Natural killer cell treated with Interleukin-12 subunit alpha and Interleukin-12 subunit beta and Interleukin-15 and Interleukin-18, amount 100 ng/mL, for 72 hours (primary cell): Measurements from ENCODE around the gene SEC14L5. TPM values are rescaled to one million over a fixed set of nuclear protein-coding genes. Genes with fewer than 3 reads are reported as not detected.
A peak's percentile ranks its signal among the peaks of the same experiment; 100 is the strongest.
"Not testable (repeated sequence)": the region's sequence is repeated elsewhere in the genome, so short reads cannot be mapped to it uniquely, and the experiment has no call there.

ENCODE experiments used
- ATAC-seq, 2 donors: fragments of 150-1000 bp; cut with Tn5 transposase in 1 of 2; sonication (Bioruptor Pico), chemical (Tn5 transposase) in 1 of 2; 2 replicates each; pipeline ENCODE4 v1.10.0; 2021
- DNase-seq: peaks from one replicate; pipeline ENCODE4 v3.0.0; 2022; ENCODE audit warnings: low spot score
- H3K27ac Mint-ChIP-seq, 2 donors: 1 replicate in 1 of 2; 2 replicates in 1 of 2; pipeline ENCODE4 v1.8.0; 2022; ENCODE audit warnings: mixed read lengths in 2 of 2, mild to moderate bottlenecking in 1 of 2, moderate library complexity in 1 of 2
- H3K27me3 Mint-ChIP-seq, 2 donors: 1 replicate in 1 of 2; 2 replicates in 1 of 2; pipeline ENCODE4 v1.8.0; 2022; ENCODE audit warnings: mixed read lengths in 2 of 2
- H3K36me3 Mint-ChIP-seq: one replicate; pipeline ENCODE4 v1.8.0; 2022; ENCODE audit warnings: mixed read lengths
- H3K4me1 Mint-ChIP-seq, 2 donors: 1 replicate in 1 of 2; 2 replicates in 1 of 2; pipeline ENCODE4 v1.8.0; 2022; ENCODE audit warnings: low read depth in 2 of 2, mixed read lengths in 2 of 2, mild to moderate bottlenecking in 1 of 2
- H3K4me3 Mint-ChIP-seq: one replicate; pipeline ENCODE4 v1.8.0; 2022; ENCODE audit warnings: mixed read lengths
- H3K9me3 Mint-ChIP-seq: 2 replicates; pipeline ENCODE4 v1.8.0; 2022; ENCODE audit warnings: mixed read lengths
- total RNA-seq, 2 donors: library from RNA; stranded (reverse); gene quantifications; one replicate each; pipeline ENCODE4 v1.2.3, GENCODE V29; 2022

SEC14L5 gene
- total RNA-seq, 2 donors from 2014 or later = not detected

DNA sequence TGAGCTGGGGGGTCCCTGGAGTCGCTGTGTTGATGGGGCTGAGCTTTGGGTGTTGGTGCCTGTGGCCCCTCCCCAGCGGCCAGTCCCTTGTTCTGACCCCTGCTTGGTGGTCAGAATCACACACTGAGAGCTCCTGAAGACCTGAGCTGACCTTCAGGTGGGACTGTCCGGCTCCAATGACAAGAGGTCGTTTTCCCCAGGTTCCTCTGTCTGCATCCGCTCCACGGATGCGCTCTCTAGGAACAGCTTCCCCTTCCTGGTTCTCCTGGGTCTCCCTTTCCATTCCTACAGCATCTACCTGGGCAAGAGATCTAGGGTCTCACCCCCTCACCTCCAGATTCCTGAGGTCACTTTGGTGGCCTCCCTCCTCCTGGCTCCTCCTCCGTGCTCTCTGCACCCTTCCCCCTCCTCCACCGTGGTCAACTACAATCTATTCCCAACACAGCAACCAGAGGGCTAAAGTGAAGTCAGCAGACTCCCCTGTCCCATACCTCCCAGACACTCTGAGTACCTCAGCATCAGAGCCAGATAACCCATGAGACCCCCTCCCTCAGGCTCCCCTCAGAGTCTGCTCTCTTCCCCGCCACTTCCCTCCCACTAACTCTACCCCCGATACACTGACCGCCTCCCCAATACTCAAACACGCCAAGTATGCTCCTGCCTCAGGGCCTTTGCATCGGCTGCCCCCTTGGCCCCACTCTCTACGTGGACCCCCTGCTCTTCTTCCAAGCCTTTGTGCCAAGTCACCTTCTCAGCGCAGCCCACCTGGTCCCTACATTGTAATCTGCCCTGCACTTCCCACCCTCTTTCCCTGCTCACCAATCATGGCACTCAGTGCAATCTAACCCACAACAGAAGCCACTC is 9.0 kb upstream of the SEC14L5 start:
- Mint-ChIP-seq H3K4me3 (no peak overlapping the region), H3K27ac (no peak overlapping the region), H3K9me3 (no peaks in the 10 kb centered on the region), H3K4me1 (no peaks in the 10 kb centered on the region), H3K27me3 (peaks cover 12 to 14% of the 10 kb centered on the region in 2 donors), H3K36me3 (no peaks in the 10 kb centered on the region)
- ATAC-seq (no peak), DNase-seq (no peak)

DNA sequence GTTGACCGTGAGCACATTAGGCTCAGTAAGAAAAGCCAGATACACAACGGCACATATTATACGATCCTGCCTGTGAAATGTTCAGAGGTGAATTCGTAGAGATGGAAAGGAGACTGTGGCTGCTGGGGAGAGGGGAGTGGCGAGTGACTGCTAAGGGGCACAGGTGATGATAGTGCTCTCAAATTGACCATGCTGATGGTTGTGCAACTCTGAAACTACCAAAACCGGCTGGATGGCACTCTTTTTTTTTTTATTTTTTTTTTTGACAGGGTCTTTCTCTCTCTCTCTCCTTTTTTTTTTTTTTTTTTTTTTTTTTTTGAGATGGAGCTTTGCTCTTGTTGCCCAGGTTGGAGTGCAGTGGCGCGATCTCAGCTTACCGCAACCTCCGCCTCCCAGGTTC is 8.1 kb upstream of the SEC14L5 start:
- Mint-ChIP-seq H3K4me3 (no peak overlapping the region), H3K36me3 (no peaks in the 10 kb centered on the region), H3K27ac (no peak overlapping the region), H3K9me3 (no peaks in the 10 kb centered on the region), H3K4me1 (no peaks in the 10 kb centered on the region), H3K27me3 (peaks cover 13 to 14% of the 10 kb centered on the region in 2 donors)
- DNase-seq (no peak), ATAC-seq (no peak)

DNA sequence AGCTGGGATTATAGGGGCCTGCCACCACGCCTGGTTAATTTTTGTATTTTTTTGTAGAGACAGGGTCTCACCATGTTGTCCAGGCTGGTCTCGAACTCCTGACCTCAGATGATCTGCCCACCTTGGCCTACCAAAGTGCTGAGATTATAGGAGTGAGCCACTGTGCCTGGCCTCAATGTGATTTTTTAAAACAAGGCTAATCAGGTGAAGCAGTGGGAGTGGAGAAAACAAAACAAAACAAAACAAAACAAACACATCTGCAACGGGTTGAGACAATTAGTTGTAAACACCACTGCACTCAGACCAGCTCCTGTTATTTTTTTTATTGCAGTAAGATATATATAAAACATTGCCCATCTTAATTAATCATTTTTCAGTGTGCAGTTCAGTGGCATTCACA is 6.5 kb upstream of the SEC14L5 start:
- H3K27ac Mint-ChIP-seq, H3K4me1 Mint-ChIP-seq, DNase-seq, ATAC-seq, H3K9me3 Mint-ChIP-seq, H3K4me3 Mint-ChIP-seq, H3K36me3 Mint-ChIP-seq: not testable (repeated sequence)
- H3K27me3 Mint-ChIP-seq = peaks cover 20 to 21% of the 10 kb centered on the region in 2 donors

DNA sequence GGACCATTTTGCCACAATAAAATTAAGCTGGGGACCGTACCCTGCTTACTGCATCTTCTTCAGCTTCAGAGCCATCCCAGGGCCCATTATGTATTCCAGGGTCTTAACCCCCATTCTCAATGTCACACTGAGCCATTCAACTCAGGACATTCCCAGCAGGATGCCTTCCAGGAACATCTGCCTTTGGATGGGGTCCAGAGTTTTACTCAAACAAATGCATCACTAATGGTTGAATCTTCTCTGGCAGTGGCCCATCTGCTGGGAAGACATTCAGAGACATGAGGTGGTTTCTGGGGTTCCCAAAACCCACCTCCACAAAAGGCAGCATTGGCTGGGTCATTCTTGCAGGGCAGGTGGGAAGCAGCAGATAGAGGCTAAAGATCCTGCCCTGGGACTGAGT is 3.4 kb upstream of the SEC14L5 start:
- H3K27me3 Mint-ChIP-seq = peaks cover 25 to 31% of the 10 kb centered on the region in 2 donors
- H3K27ac Mint-ChIP-seq = no peak overlapping the region
- H3K4me3 Mint-ChIP-seq = no peak overlapping the region
- H3K9me3 Mint-ChIP-seq = no peaks in the 10 kb centered on the region
- H3K4me1 Mint-ChIP-seq = peaks cover 22 to 25% of the 10 kb centered on the region in 2 donors
- DNase-seq = no peak
- no peak for ATAC-seq
- H3K36me3 Mint-ChIP-seq = no peaks in the 10 kb centered on the region

DNA sequence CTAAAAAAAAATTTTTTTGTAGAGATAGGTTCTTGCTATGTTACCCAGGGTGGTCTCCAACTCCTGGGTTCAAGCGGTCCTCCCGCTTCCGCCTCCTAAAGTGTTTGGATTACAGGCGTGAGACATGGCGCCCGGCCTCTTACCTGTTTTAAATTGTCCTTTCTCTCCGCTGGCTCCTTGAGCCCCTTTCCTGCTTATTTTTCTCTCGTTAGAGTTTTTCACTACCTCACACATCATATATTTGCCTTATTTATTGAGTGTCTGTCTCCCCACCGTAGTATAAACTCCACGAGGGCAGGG is 760 bp upstream of the SEC14L5 start:
- Mint-ChIP-seq H3K36me3 (no peaks in the 10 kb centered on the region), H3K27ac (no peak overlapping the region), H3K4me1 (peaks cover 23 to 25% of the 10 kb centered on the region in 2 donors), H3K27me3 (peaks cover 26 to 34% of the 10 kb centered on the region in 2 donors), H3K4me3 (peak overlapping the region; percentile 89), H3K9me3 (no peaks in the 10 kb centered on the region)
- no peak for ATAC-seq
- no peak for DNase-seq

DNA sequence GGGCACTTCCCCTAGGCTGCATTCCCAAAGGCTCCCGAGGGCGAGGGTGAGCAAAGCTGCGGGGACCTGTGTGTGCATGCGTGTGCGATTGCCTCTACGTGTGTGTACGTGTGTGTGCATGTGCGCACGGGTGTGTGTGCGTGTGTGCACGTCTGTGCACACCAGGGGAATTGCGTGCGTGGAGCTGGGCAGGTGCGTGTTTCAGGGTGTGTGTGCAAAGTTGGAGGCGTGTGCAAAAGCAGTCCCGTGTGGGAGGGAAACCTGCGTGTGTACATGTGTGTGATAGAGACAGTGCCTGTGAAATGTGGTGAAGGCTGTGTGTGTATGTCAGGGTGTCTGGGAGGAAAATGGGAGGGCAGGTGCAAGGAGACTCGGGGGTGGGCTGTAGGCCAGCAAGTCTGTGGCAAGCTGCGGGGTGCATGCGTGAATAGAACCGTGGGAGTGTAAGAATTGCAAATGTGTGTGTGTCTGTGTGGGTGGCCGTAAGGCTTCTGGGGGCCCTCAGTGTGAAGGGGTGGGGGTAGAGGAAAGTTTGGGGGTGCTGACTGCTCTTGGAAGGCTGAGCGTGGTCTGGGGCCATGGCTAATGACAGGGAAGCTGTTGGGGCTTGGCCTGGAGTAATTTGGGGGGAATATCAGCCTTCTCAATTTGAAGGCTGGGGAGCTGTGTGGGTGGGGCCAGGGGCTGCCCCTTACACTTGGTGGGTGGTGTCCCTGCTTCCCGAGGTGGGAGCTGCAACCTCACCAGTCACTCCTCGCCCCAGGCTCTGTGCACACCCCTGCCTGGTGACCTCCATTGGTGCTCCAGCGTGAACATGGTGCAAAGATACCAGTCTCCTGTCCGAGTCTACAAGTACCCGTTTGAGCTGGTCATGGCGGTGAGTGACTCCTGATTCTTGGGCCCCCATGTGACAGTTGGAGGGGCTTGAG is 644 bp downstream of the SEC14L5 start:
- H3K27ac Mint-ChIP-seq = peak overlapping the region in 1 of 2 donors; percentile 9
- DNase-seq (no peak), ATAC-seq (no peak)
- peaks cover 23 to 25% of the 10 kb centered on the region in 2 donors for H3K4me1 Mint-ChIP-seq
- no peaks in the 10 kb centered on the region for H3K36me3 Mint-ChIP-seq
- peak overlapping the region; percentile 89 for H3K4me3 Mint-ChIP-seq
- H3K9me3 Mint-ChIP-seq = no peaks in the 10 kb centered on the region
- H3K27me3 Mint-ChIP-seq = peaks cover 29 to 40% of the 10 kb centered on the region in 2 donors

DNA sequence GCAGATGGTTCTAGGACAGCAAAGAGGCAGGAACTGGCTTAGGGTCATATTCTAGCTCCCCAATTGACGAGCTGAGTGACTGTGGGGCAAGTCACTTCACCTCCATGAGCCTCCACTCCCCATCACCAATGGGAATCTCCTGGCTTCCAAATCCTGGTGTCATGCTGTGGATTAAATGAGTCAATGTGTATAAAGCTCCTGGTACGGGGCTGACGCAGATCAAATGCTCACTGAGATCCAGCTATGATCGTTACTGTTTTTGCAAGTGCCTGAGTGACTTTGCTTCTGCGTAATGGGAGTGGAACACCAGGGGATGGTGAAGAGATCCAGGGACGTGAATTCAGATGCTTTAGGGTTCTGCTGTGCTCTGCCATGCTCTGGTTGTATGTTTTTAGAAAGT is 2.4 kb downstream of the SEC14L5 start:
- H3K4me1 Mint-ChIP-seq = peaks cover 23 to 25% of the 10 kb centered on the region in 2 donors
- H3K4me3 Mint-ChIP-seq = no peak overlapping the region
- no peaks in the 10 kb centered on the region for H3K36me3 Mint-ChIP-seq
- ATAC-seq = no peak
- DNase-seq = no peak
- peaks cover 24 to 40% of the 10 kb centered on the region in 2 donors for H3K27me3 Mint-ChIP-seq
- H3K9me3 Mint-ChIP-seq = no peaks in the 10 kb centered on the region
- H3K27ac Mint-ChIP-seq = no peak overlapping the region

DNA sequence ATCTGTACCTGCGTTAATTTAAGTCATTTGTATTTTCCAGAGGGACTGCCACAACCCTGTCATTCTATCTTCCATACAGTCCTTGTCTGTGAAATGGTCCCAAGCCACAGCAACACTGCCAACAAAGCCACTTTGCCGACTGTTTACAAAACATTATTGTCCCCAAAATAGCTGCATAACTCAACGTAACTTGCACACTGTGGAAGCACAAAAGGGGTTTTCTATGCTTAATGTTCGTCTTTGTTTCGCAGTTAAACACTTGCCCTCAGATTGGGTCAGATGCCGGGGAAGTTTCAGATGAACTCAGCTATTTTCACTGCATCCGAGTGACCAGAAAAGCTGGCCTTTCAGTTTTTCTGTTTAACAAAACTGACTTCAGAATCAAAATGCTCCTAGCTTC is 4.6 kb downstream of the SEC14L5 start:
- H3K9me3 Mint-ChIP-seq = no peaks in the 10 kb centered on the region
- peaks cover 13 to 26% of the 10 kb centered on the region in 2 donors for H3K27me3 Mint-ChIP-seq
- no peak overlapping the region for H3K4me3 Mint-ChIP-seq
- no peak overlapping the region for H3K27ac Mint-ChIP-seq
- ATAC-seq = no peak
- no peaks in the 10 kb centered on the region for H3K36me3 Mint-ChIP-seq
- peaks cover 11 to 12% of the 10 kb centered on the region in 2 donors for H3K4me1 Mint-ChIP-seq
- DNase-seq = no peak

DNA sequence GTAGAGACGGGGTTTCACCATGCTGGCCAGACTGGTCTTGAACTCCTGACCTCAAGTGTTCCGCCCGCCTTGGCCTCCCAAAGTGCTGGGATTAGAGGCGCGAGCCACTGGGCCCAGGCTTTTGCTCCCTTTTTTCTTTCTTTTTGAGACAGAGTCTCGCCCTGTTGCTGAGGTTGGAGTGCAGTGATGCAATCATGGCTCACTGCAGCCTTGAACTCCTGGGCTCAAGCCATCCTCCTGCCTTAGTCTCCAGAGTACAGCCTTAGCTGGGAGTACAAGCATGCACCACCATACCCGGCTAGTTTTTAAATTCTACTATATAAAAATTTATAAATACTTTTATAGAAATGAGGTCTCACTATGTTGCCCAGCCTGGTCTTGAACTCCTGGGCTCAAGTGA is 5.4 kb downstream of the SEC14L5 start:
- not testable (repeated sequence) for ATAC-seq, H3K36me3 Mint-ChIP-seq, H3K4me1 Mint-ChIP-seq, H3K27ac Mint-ChIP-seq, H3K4me3 Mint-ChIP-seq, H3K9me3 Mint-ChIP-seq, DNase-seq
- peaks cover 10 to 19% of the 10 kb centered on the region in 2 donors for H3K27me3 Mint-ChIP-seq

DNA sequence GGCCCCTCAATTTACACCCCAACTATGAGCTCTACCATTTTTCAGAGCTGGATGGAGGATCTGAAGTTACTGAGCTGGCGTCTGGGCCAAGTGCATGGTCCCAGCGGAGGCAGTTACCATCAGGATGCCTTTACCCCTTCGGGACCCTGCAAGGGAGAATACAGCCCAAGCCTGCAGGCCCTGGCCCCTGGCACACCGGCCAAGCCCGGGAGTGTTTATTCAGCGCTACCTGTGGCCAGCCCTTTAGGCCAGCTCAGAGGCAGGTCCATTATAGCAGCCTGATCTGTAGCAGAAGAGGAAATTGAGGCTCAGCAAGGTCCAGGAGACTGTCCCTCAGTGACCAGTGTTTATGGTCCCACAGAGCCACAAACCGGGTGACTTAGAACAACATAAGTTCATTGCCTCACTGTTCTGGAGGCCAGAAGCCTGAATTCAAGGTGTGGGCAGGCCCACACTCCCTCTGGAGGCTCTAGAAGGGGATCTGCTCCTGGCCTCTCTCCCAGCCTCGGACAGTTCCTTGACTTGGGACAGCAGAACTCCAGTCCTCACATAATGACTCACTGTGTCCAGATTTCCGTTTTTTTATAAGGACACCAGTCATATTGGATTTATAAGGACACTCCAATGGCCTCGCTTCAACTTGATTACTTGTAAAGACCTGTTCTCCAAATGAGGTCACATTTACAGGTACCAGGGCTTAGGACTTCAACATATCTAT is 8.8 kb downstream of the SEC14L5 start:
- Mint-ChIP-seq H3K9me3 (no peaks in the 10 kb centered on the region), H3K4me1 (no peaks in the 10 kb centered on the region), H3K27ac (no peak overlapping the region), H3K27me3 (peaks cover 2 to 8% of the 10 kb centered on the region in 2 donors), H3K4me3 (no peak overlapping the region), H3K36me3 (no peaks in the 10 kb centered on the region)
- ATAC-seq (no peak), DNase-seq (no peak)

DNA sequence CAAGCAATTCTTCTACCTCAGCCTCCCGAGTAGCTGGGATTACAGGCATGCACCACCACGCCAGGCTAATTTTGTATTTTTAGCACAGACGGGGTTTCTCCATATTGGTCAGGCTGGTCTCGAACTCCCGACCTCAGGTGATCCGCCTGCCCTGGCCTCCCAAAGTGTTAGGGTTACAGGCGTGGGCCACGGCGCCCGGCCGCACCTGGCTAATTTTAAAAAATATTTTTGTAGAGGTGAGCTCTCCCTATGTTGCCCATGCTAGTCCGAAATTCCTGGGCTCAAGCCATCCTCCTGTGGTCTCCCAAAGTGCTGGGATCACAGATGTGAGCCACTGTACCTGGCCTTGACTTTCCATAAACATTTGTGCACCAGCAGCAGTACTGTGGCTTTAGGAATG is 10.1 kb downstream of the SEC14L5 start:
- H3K36me3 Mint-ChIP-seq, H3K27ac Mint-ChIP-seq, H3K27me3 Mint-ChIP-seq, H3K4me3 Mint-ChIP-seq, ATAC-seq, DNase-seq, H3K4me1 Mint-ChIP-seq, H3K9me3 Mint-ChIP-seq: not testable (repeated sequence)

DNA sequence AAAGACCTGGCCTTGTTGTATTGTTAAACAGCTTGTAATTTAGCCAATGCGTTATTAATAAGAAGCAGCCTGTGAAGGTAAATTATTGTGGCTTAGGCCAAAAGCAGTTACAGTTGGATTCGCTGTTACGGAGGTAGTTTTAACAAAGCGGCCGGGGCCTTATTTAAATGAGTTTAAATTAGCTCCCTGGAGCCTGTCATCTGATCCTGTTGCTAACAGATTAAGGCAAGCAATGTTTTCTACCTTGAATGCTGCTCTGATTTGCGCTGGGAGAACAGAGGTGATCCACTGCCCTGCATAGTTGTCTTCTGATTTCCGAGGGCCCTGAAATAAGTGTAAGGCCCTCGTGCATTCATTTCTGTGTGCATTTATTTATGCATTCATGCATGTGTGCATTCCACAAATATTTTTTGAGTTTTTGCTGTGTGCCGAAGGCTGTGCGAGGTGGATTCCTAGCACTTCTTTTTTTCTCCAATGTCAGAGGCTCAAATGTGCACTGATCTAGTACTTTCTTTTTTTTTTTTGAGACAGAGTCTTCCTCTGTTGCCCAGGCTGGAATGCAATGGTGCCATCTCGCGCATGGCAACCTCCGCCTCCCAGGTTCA is 10.9 kb downstream of the SEC14L5 start:
- H3K27me3 Mint-ChIP-seq = peaks cover 2 to 6% of the 10 kb centered on the region in 2 donors
- no peak for ATAC-seq

DNA sequence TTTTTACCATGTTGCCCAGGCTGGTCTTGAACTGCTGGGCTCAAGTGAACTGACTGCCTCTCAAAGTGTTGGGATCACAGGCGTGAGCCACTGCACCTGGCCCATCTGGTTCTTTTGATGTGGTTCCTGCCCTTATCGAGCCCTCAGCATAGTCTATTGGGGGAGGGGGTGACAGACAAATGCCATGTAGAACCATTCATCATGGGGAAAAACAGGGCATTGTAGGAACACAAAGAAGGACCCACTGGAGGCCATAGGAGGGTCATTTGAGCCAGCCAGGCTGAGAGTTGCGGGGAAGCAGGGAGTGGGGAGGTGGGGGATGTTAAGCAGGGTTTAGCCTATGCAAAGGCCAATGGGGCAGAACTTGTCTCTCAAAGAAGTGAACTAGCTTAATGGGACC is 11.9 kb downstream of the SEC14L5 start:
- Mint-ChIP-seq H3K27ac (no peak overlapping the region), H3K4me3 (no peak overlapping the region), H3K9me3 (no peaks in the 10 kb centered on the region), H3K4me1 (peaks cover 6 to 16% of the 10 kb centered on the region in 2 donors), H3K36me3 (no peaks in the 10 kb centered on the region), H3K27me3 (peaks cover 2 to 6% of the 10 kb centered on the region in 2 donors)
- no peak for DNase-seq
- no peak for ATAC-seq

More for the DNA sequence above, 10.9 kb downstream of the SEC14L5 start:
- no peak overlapping the region for H3K27ac Mint-ChIP-seq
- H3K9me3 Mint-ChIP-seq = no peaks in the 10 kb centered on the region
- peaks cover 6 to 16% of the 10 kb centered on the region in 2 donors for H3K4me1 Mint-ChIP-seq
- no peak overlapping the region for H3K4me3 Mint-ChIP-seq
- H3K36me3 Mint-ChIP-seq = no peaks in the 10 kb centered on the region
- no peak for DNase-seq
